Loucy (cell line): ENCODE measurements around the gene RAB11FIP5.

ENCODE experiments used
- H2AFZ ChIP-seq: fragments of 200-600 bp; sonication (generic); 2 replicates; pipeline ENCODE4 v1.6.0; 2016; ENCODE audit warnings: antibody characterized with exemption, mild to moderate bottlenecking, low read length, moderate library complexity
- H3F3A ChIP-seq: fragments of 200-600 bp; 2 replicates; pipeline ENCODE4 v1.6.0; 2016; ENCODE audit warnings: antibody characterized with exemption, low read depth, mild to moderate bottlenecking
- H3K27me3 ChIP-seq: fragments of 200-600 bp; sonication (generic); 2 replicates; pipeline ENCODE4 v1.6.1; 2014; ENCODE audit warnings: low read length, mild to moderate bottlenecking; ENCODE audit not compliant: insufficient read depth, poor library complexity, severe bottlenecking
- H3K36me3 ChIP-seq: fragments of 200-600 bp; sonication (generic); 2 replicates; pipeline ENCODE4 v1.6.1; 2016; ENCODE audit warnings: low read length; ENCODE audit not compliant: insufficient read depth
- H3K4me1 ChIP-seq: fragments of 200-600 bp; sonication (generic); 2 replicates; pipeline ENCODE4 v1.5.1; 2014; ENCODE audit warnings: low read length, mild to moderate bottlenecking; ENCODE audit not compliant: insufficient read depth, poor library complexity, severe bottlenecking
- H3K4me2 ChIP-seq: fragments of 200-600 bp; sonication (generic); 2 replicates; pipeline ENCODE4 v1.6.0; 2014; ENCODE audit warnings: antibody characterized with exemption, low read length, low read depth, mild to moderate bottlenecking; ENCODE audit not compliant: poor library complexity, severe bottlenecking
- H3K4me3 ChIP-seq: fragments of 200-600 bp; sonication (generic); 2 replicates; pipeline ENCODE4 v1.5.1; 2014; ENCODE audit warnings: low read length, mild to moderate bottlenecking, mixed read lengths; ENCODE audit not compliant: poor library complexity, severe bottlenecking
- H3K79me2 ChIP-seq: fragments of 200-600 bp; sonication (generic); 2 replicates; pipeline ENCODE4 v1.6.1; 2014; ENCODE audit warnings: low read length; ENCODE audit not compliant: insufficient read depth
- H3K9ac ChIP-seq: fragments of 200-600 bp; sonication (generic); 2 replicates; pipeline ENCODE4 v1.6.0; 2014; ENCODE audit warnings: mild to moderate bottlenecking, low read depth, low read length, moderate library complexity; ENCODE audit not compliant: poor library complexity, severe bottlenecking
- H3K9me2 ChIP-seq: fragments of 200-600 bp; sonication (generic); replicated peaks from 2 replicates; pipeline ENCODE4 v1.6.1; 2016; ENCODE audit warnings: low read depth, low read length, mixed read lengths
- H3K9me3 ChIP-seq: fragments of 200-600 bp; sonication (generic); 2 replicates; pipeline ENCODE4 v1.6.1; 2014; ENCODE audit warnings: mild to moderate bottlenecking, antibody characterized with exemption, low read length, low read depth; ENCODE audit not compliant: insufficient read depth
- H4K20me1 ChIP-seq: fragments of 200-600 bp; sonication (generic); 2 replicates; pipeline ENCODE4 v1.6.0; 2014; ENCODE audit warnings: antibody characterized with exemption, low read length, mild to moderate bottlenecking; ENCODE audit not compliant: insufficient read depth, poor library complexity, severe bottlenecking
- CTCF ChIP-seq: fragments of 200-600 bp; sonication (generic); conservative IDR thresholded peaks from 2 replicates; pipeline ENCODE4 v1.5.1; 2014; ENCODE audit warnings: mild to moderate bottlenecking, antibody characterized with exemption, low read length
- EZH2phosphoT487 ChIP-seq: fragments of 200-600 bp; IDR thresholded peaks from 2 replicates; pipeline ENCODE4 v1.6.1; 2018; ENCODE audit warnings: antibody characterized with exemption, mild to moderate bottlenecking, moderate library complexity, borderline replicate concordance

Gene RAB11FIP5

GRCh38 chr2:73054980-73055379, 57.8 kb downstream of the RAB11FIP5 start:
- Histone ChIP-seq H3K36me3 (peaks cover 30% of the 10 kb centered on the region; the same call in 1 of the 2 replicates), H3K27me3 (no peaks in the 10 kb centered on the region), H3K4me2 (no peak overlapping the region), H3F3A (no peaks in the 10 kb centered on the region), H3K9ac (no peak overlapping the region), H3K9me2 (no peaks in the 10 kb centered on the region), H3K4me1 (no peaks in the 10 kb centered on the region), H3K9me3 (peaks cover 8% of the 10 kb centered on the region; the same call in 1 of the 2 replicates), H3K4me3 (no peak overlapping the region), H3K79me2 (peaks cover 16% of the 10 kb centered on the region), H4K20me1 (no peaks in the 10 kb centered on the region), H2AFZ (no peak overlapping the region)
- no peak for TF ChIP-seq EZH2phosphoT487
- no peak for TF ChIP-seq CTCF

GRCh38 chr2:73053316-73054114, 59.2 kb downstream of the RAB11FIP5 start:
- H3K27me3 ChIP-seq: no peaks in the 10 kb centered on the region
- no peaks in the 10 kb centered on the region for H3F3A ChIP-seq
- H3K4me2 ChIP-seq: no peak overlapping the region
- H3K79me2 ChIP-seq: peaks cover 3% of the 10 kb centered on the region; the same call in 1 of the 2 replicates
- no peak overlapping the region for H3K4me3 ChIP-seq
- TF ChIP-seq EZH2phosphoT487: no peak
- TF ChIP-seq CTCF: no peak
- no peaks in the 10 kb centered on the region for H3K9me2 ChIP-seq
- no peak overlapping the region for H3K9ac ChIP-seq
- H3K9me3 ChIP-seq: peaks cover 8% of the 10 kb centered on the region; the same call in 1 of the 2 replicates
- peaks cover 30% of the 10 kb centered on the region; the same call in 1 of the 2 replicates for H3K36me3 ChIP-seq
- no peaks in the 10 kb centered on the region for H3K4me1 ChIP-seq
- H2AFZ ChIP-seq: no peak overlapping the region
- H4K20me1 ChIP-seq: no peaks in the 10 kb centered on the region

GRCh38 chr2:73050121-73050545, 62.6 kb downstream of the RAB11FIP5 start:
- no peak overlapping the region for H3K9ac ChIP-seq
- H3K27me3 ChIP-seq: no peaks in the 10 kb centered on the region
- H3K79me2 ChIP-seq: no peaks in the 10 kb centered on the region
- no peak overlapping the region for H3K4me2 ChIP-seq
- H3K36me3 ChIP-seq: peaks cover 7% of the 10 kb centered on the region; the same call in 1 of the 2 replicates
- H3K9me2 ChIP-seq: no peaks in the 10 kb centered on the region
- TF ChIP-seq CTCF: no peak
- H3K4me3 ChIP-seq: no peak overlapping the region
- H4K20me1 ChIP-seq: no peaks in the 10 kb centered on the region
- H3K4me1 ChIP-seq: no peaks in the 10 kb centered on the region
- H3K9me3 ChIP-seq: no peaks in the 10 kb centered on the region
- no peak overlapping the region for H2AFZ ChIP-seq
- H3F3A ChIP-seq: no peaks in the 10 kb centered on the region
